ENCODE results near the gene DNAI1.
"Not testable (repeated sequence)": the region's sequence is repeated elsewhere in the genome, so short reads cannot be mapped to it uniquely, and the experiment has no call there.

DNA sequence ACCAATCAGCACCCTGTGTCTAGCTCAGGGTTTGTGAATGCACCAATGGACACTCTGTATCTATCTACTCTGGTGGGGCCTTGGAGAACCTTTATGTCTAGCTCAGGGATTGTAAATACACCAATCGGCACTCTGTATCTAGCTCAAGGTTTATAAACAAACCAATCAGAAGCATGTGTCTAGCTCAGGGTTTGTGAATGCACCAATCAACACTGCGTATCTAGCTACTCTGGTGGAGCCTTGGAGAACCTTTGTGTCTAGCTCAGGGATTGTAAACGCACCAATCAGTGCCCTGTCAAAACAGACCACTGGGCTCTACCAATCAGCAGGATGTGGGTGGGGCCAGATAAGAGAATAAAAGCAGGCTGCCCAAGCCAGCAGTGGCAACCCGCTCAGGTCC is 20.1 kb upstream of the DNAI1 start:
- TF ChIP-seq, protein P1, sequence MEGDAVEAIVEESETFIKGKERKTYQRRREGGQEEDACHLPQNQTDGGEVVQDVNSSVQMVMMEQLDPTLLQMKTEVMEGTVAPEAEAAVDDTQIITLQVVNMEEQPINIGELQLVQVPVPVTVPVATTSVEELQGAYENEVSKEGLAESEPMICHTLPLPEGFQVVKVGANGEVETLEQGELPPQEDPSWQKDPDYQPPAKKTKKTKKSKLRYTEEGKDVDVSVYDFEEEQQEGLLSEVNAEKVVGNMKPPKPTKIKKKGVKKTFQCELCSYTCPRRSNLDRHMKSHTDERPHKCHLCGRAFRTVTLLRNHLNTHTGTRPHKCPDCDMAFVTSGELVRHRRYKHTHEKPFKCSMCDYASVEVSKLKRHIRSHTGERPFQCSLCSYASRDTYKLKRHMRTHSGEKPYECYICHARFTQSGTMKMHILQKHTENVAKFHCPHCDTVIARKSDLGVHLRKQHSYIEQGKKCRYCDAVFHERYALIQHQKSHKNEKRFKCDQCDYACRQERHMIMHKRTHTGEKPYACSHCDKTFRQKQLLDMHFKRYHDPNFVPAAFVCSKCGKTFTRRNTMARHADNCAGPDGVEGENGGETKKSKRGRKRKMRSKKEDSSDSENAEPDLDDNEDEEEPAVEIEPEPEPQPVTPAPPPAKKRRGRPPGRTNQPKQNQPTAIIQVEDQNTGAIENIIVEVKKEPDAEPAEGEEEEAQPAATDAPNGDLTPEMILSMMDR (IDR thresholded peaks at IDR 0.05; ENCODE audit: low read length), result not testable (repeated sequence)
- not testable (repeated sequence) for TF ChIP-seq EZH2 (IDR thresholded peaks at IDR 0.05; ENCODE audit: borderline replicate concordance, low read length)

Measured in OCI-LY1 (cell line).